ENCODE results near the gene OOSP2.
"Not testable (repeated sequence)": the region's sequence is repeated elsewhere in the genome, so short reads cannot be mapped to it uniquely, and the experiment has no call there.

DNA sequence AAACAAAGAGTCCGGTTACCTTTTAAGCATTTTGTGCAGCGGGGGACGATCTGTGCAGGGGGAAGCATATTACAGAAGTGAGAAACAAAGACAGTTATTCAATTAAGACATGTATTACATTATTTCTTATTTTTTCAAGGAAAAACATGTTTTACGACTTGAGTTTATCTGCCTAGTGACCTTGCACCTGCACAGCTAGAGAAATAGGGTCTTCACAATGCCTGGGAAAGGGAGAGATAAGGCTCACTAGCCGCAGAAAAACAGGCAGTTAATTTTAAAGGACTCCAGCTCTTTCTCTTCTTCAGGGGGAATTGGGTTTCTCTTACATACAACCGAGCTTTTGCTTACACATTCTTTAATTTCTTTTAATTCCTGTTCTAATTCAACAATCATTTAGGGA is 31.4 kb downstream of the OOSP2 start:
- TF ChIP-seq, protein P1, sequence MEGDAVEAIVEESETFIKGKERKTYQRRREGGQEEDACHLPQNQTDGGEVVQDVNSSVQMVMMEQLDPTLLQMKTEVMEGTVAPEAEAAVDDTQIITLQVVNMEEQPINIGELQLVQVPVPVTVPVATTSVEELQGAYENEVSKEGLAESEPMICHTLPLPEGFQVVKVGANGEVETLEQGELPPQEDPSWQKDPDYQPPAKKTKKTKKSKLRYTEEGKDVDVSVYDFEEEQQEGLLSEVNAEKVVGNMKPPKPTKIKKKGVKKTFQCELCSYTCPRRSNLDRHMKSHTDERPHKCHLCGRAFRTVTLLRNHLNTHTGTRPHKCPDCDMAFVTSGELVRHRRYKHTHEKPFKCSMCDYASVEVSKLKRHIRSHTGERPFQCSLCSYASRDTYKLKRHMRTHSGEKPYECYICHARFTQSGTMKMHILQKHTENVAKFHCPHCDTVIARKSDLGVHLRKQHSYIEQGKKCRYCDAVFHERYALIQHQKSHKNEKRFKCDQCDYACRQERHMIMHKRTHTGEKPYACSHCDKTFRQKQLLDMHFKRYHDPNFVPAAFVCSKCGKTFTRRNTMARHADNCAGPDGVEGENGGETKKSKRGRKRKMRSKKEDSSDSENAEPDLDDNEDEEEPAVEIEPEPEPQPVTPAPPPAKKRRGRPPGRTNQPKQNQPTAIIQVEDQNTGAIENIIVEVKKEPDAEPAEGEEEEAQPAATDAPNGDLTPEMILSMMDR (IDR thresholded peaks at IDR 0.05), result not testable (repeated sequence)
- TF ChIP-seq EP300, POLR2A, POLR2AphosphoS5 (IDR thresholded peaks at IDR 0.05): not testable (repeated sequence)
